A549 (cell line): ENCODE measurements around the gene ZFHX3. TPM values are rescaled to one million over a fixed set of nuclear protein-coding genes. Genes with fewer than 3 reads are reported as not detected.

Experiments
- ATAC-seq, 2 experiments: fragments of 200-7000 bp in 1 of 2; fragments of >200 bp in 1 of 2; cut with Nextera tagmentation in 1 of 2; cut with Tn5 transposase in 1 of 2; 3 replicates each; pipeline versions ENCODE4 v1.8.0 to v1.9.1; 2018 to 2020; ENCODE audit warnings: mild to moderate bottlenecking in 1 of 2, moderate library complexity in 1 of 2
- CTCF ChIA-PET: fragments of 300-600 bp; sonication (Branson Sonifier 250); formaldehyde crosslinking; extraction: SDS; loops from one replicate; lab custom pipeline; 2021; ENCODE audit warnings: antibody characterized with exemption, inconsistent platforms; lab: Yijun Ruan, JAX
- POLR2A ChIA-PET: fragments of 350-600 bp; formaldehyde crosslinking; extraction: SDS; loops from one replicate; lab custom pipeline; 2021; ENCODE audit warnings: antibody characterized with exemption, inconsistent platforms; lab: Yijun Ruan, JAX
- DNase-seq, 2 experiments: peaks; one replicate each; pipeline versions ENCODE4 v3.0.0 to v3.0.0-alpha.2; 2011 to 2016; ENCODE audit warnings: low read depth in 1 of 2, low spot score in 1 of 2
- FAIRE-seq: peaks from 2 replicates; lab custom pipeline; 2011; peaks lifted over from hg19 to GRCh38; lab: Jason Lieb, UNC
- H3K27ac ChIP-seq, 2 experiments: fragments of >200 bp; sonication (Bioruptor Twin); formaldehyde crosslinking; 3 replicates each; pipeline ENCODE4 v1.5.1; 2016 to 2017
- H3K4me1 ChIP-seq: fragments of >200 bp; sonication (Bioruptor Twin); formaldehyde crosslinking; 3 replicates; pipeline ENCODE4 v1.6.1; 2016
- H3K4me2 ChIP-seq: fragments of >200 bp; sonication (Bioruptor Twin); formaldehyde crosslinking; 3 replicates; pipeline ENCODE4 v1.6.1; 2016
- H3K4me3 ChIP-seq: fragments of >200 bp; sonication (Bioruptor Twin); formaldehyde crosslinking; 3 replicates; pipeline ENCODE4 v1.5.1; 2016
- H3K9me3 ChIP-seq: fragments of >200 bp; sonication (Bioruptor Twin); formaldehyde crosslinking; 3 replicates; pipeline ENCODE4 v1.6.1; 2016
- BHLHE40 ChIP-seq: IDR thresholded peaks from 2 replicates; pipeline ENCODE4 v1.6.1; 2012; ENCODE audit warnings: low read depth, low read length, inconsistent platforms
- CBX2 ChIP-seq: fragments of 200-600 bp; sonication (generic); IDR thresholded peaks from 2 replicates; pipeline ENCODE4 v1.6.1; 2016; ENCODE audit warnings: low read depth, mild to moderate bottlenecking, borderline replicate concordance
- CHD4 ChIP-seq: fragments of 200-600 bp; sonication (generic); IDR thresholded peaks from 2 replicates; pipeline ENCODE4 v1.6.1; 2016; ENCODE audit warnings: antibody characterized with exemption, mild to moderate bottlenecking, borderline replicate concordance
- EP300 ChIP-seq, 2 experiments: fragments of >200 bp; sonication (Bioruptor Twin); formaldehyde crosslinking; IDR thresholded peaks; 2 replicates in 1 of 2; 3 replicates in 1 of 2; pipeline ENCODE4 v1.6.1; 2016 to 2017
- ESRRA ChIP-seq: fragments of 150-350 bp; IDR thresholded peaks from 2 replicates; pipeline ENCODE4 v1.6.1; 2014; ENCODE audit warnings: mild to moderate bottlenecking, low read length, borderline replicate concordance
- FOSB ChIP-seq: fragments of 250-450 bp; sonication (Bioruptor Pico); IDR thresholded peaks from 2 replicates; pipeline ENCODE4 v1.5.0; 2020; ENCODE audit warnings: mild to moderate bottlenecking, moderate library complexity
- GATA3 ChIP-seq: IDR thresholded peaks from 2 replicates; pipeline ENCODE4 v1.6.1; 2012; ENCODE audit warnings: borderline replicate concordance
- HEYL ChIP-seq: fragments of 250-450 bp; sonication (Bioruptor Pico); IDR thresholded peaks from 2 replicates; pipeline ENCODE4 v1.8.0; 2021; ENCODE audit warnings: mild to moderate bottlenecking, moderate library complexity
- HOXB13 ChIP-seq: fragments of 250-450 bp; sonication (Bioruptor Pico); IDR thresholded peaks from 2 replicates; pipeline ENCODE4 v1.5.0; 2020; ENCODE audit warnings: low read depth, mild to moderate bottlenecking, moderate library complexity
- JUN ChIP-seq, 2 experiments: fragments of >200 bp; sonication (Bioruptor Twin); formaldehyde crosslinking; IDR thresholded peaks; 2 replicates in 1 of 2; 3 replicates in 1 of 2; pipeline ENCODE4 v1.6.1; 2016 to 2017
- KDM1A ChIP-seq: fragments of 200-600 bp; sonication (generic); IDR thresholded peaks from 2 replicates; pipeline ENCODE4 v1.6.1; 2016; ENCODE audit warnings: low read depth, mild to moderate bottlenecking
- MAZ ChIP-seq: fragments of 150-350 bp; IDR thresholded peaks from 2 replicates; pipeline ENCODE4 v1.6.1; 2014; ENCODE audit warnings: antibody characterized with exemption, low read depth, low read length, borderline replicate concordance
- MYC ChIP-seq: IDR thresholded peaks from 2 replicates; pipeline ENCODE4 v1.6.1; 2012; ENCODE audit warnings: mild to moderate bottlenecking, inconsistent platforms, low read length, improper control_type of control experiment, borderline replicate concordance
- PHF8 ChIP-seq: fragments of 200-600 bp; sonication (generic); IDR thresholded peaks from 2 replicates; pipeline ENCODE4 v1.6.1; 2016; ENCODE audit warnings: low read depth, mild to moderate bottlenecking, antibody characterized with exemption, moderate library complexity, borderline replicate concordance
- POLR2AphosphoS2 ChIP-seq: conservative IDR thresholded peaks from 2 replicates; pipeline ENCODE4 v1.6.1; 2012; ENCODE audit warnings: low read length, improper control_type of control experiment, inconsistent platforms
- RNF2 ChIP-seq: fragments of 200-600 bp; sonication (generic); IDR thresholded peaks from 2 replicates; pipeline ENCODE4 v1.6.1; 2016; ENCODE audit warnings: low read depth, mild to moderate bottlenecking, antibody characterized with exemption, moderate library complexity, borderline replicate concordance
- SMC3 ChIP-seq: fragments of >200 bp; sonication (Bioruptor Twin); formaldehyde crosslinking; IDR thresholded peaks from 3 replicates; pipeline ENCODE4 v1.6.1; 2018; ENCODE audit warnings: inconsistent platforms
- SREBF2 ChIP-seq: fragments of 450-650 bp; IDR thresholded peaks from 2 replicates; pipeline ENCODE4 v1.6.1; 2014; ENCODE audit warnings: mild to moderate bottlenecking, moderate library complexity
- ZC3H11A ChIP-seq: fragments of 450-650 bp; IDR thresholded peaks from 2 replicates; pipeline ENCODE4 v1.6.1; 2014; ENCODE audit warnings: antibody characterized with exemption, mild to moderate bottlenecking
- ZNF302 ChIP-seq: fragments of 250-450 bp; sonication (Bioruptor Pico); IDR thresholded peaks from 2 replicates; pipeline ENCODE4 v1.9.0; 2021; ENCODE audit warnings: inconsistent platforms, mild to moderate bottlenecking, moderate library complexity
- WGBS: methylation state at CpG from one replicate; pipeline ENCODE4 v1.1.6; 2017; ENCODE audit errors: missing lambda C conversion rate; 5-methylcytosine and 5-hydroxymethylcytosine counted together
- polyA plus RNA-seq, 4 experiments: library from polyadenylated mRNA; depleted of rRNA in 3 of 4; stranded (reverse); fragments of >200 nt; fragmentation: RNase III in 1 of 4; extraction: RNeasy Plus Mini Kit Qiagen cat#74134 plus additional on column Dnase treatment in 1 of 4; gene quantifications; 2 replicates in 3 of 4; 3 replicates in 1 of 4; pipeline ENCODE4 v1.2.3, GENCODE V29; 2011 to 2017
- TF ChIP-seq, protein P1 (sequence below): fragments of >200 bp; sonication (Bioruptor Twin); formaldehyde crosslinking; IDR thresholded peaks from 3 replicates; pipeline ENCODE4 v1.6.1; 2016
- TF ChIP-seq, protein P2 (sequence below): IDR thresholded peaks from 2 replicates; pipeline ENCODE4 v1.6.1; 2012
- TF ChIP-seq, protein P3 (sequence below): fragments of 200-600 bp; sonication (generic); IDR thresholded peaks from 2 replicates; pipeline ENCODE4 v1.6.1; 2016; ENCODE audit warnings: antibody characterized with exemption, mild to moderate bottlenecking, moderate library complexity
- TF ChIP-seq, protein P4 (sequence below): IDR thresholded peaks from 2 replicates; pipeline ENCODE4 v1.6.1; 2012; ENCODE audit warnings: low read depth, borderline replicate concordance

ZFHX3 gene
- polyA plus RNA-seq, 2 of the 4 experiments (the other 2 are of a cell fraction): 3.9 to 6.5 TPM

DNA sequence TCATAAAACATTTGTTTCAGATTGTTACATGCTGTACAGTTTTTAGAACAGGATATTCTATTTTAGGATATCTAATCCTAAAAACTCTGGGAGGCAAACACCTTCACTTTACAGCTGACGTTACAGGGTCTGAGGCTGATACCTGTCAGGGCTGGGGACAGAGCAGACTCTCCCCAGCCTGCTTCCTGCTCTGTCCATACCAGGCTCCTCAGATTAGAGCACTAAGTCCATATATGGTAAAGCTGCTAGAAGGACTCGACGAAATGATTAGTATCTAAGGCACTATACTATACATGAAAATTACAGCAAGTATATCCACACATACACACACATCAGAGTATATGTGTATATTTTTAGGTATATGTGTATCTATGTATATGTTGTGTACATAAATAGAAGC is 125.2 kb downstream of the ZFHX3 start:
- no peaks in the 10 kb centered on the region for H3K9me3 ChIP-seq
- TF ChIP-seq JUN (IDR thresholded peaks at IDR 0.05): no peak
- no peak for TF ChIP-seq KDM1A
- no peak for TF ChIP-seq MAZ
- no peak for TF ChIP-seq HOXB13 (CRISPR knock-in tag)
- no peak for TF ChIP-seq SREBF2
- TF ChIP-seq FOSB: no peak
- no peak for TF ChIP-seq PHF8
- TF ChIP-seq CHD4: no peak
- no peak for TF ChIP-seq CBX2
- no peak for TF ChIP-seq EP300 (IDR thresholded peaks at IDR 0.05)
- no peak for TF ChIP-seq ZNF302 (CRISPR knock-in tag)
- no peak for TF ChIP-seq ESRRA
- TF ChIP-seq, protein P1, sequence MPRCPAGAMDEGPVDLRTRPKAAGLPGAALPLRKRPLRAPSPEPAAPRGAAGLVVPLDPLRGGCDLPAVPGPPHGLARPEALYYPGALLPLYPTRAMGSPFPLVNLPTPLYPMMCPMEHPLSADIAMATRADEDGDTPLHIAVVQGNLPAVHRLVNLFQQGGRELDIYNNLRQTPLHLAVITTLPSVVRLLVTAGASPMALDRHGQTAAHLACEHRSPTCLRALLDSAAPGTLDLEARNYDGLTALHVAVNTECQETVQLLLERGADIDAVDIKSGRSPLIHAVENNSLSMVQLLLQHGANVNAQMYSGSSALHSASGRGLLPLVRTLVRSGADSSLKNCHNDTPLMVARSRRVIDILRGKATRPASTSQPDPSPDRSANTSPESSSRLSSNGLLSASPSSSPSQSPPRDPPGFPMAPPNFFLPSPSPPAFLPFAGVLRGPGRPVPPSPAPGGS: no peak
- no peak for TF ChIP-seq HEYL (CRISPR knock-in tag)
- no peak for TF ChIP-seq GATA3
- TF ChIP-seq, protein P2, sequence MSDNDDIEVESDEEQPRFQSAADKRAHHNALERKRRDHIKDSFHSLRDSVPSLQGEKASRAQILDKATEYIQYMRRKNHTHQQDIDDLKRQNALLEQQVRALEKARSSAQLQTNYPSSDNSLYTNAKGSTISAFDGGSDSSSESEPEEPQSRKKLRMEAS: no peak
- no peak for TF ChIP-seq BHLHE40
- TF ChIP-seq, all 56 proteins: peak for 0
- peaks cover 15% of the 10 kb centered on the region for H3K4me1 ChIP-seq
- POLR2A ChIA-PET: no interaction called here
- CTCF ChIA-PET: interaction anchor here (0.7 to 1.7 kb wide), 4 partner anchors 9 to 1294 kb away, joined by 3 to 4 read pairs (median 4); no protein-coding TSS in a partner anchor
- FAIRE-seq: no peak
- H3K4me2 ChIP-seq: no peak overlapping the region
- no peak for DNase-seq
- no peak overlapping the region for H3K27ac ChIP-seq
- 89% methylated on average over 3 of the region's 3 CpGs for WGBS
- ATAC-seq: no peak
- no peak overlapping the region for H3K4me3 ChIP-seq

DNA sequence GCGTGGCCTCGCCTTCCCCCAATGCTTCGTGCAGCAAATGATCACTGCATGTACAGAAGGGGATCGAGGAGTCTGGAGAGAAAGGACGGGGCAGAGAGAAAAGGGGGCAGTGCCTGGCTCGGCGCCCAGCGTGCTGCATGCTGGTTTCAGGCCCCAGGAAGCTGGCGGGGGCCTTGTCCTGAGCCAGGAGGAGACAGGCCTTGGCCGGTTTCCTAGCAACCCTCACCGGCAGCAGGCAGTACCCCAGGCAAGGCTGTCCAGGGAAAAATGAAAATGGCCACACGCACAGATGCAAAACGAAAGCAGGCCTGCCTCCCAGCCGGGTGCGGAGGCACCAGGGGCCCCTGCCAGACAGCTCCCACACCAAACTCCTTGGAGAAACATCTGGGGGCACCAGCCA is 126.3 kb downstream of the ZFHX3 start:
- H3K4me1 ChIP-seq: peaks cover 4% of the 10 kb centered on the region
- H3K4me3 ChIP-seq: no peak overlapping the region
- no peak overlapping the region for H3K27ac ChIP-seq
- TF ChIP-seq POLR2AphosphoS2 (no peak), HEYL (CRISPR knock-in tag) (no peak), ZC3H11A (no peak), MAZ (no peak)
- TF ChIP-seq, protein P3, sequence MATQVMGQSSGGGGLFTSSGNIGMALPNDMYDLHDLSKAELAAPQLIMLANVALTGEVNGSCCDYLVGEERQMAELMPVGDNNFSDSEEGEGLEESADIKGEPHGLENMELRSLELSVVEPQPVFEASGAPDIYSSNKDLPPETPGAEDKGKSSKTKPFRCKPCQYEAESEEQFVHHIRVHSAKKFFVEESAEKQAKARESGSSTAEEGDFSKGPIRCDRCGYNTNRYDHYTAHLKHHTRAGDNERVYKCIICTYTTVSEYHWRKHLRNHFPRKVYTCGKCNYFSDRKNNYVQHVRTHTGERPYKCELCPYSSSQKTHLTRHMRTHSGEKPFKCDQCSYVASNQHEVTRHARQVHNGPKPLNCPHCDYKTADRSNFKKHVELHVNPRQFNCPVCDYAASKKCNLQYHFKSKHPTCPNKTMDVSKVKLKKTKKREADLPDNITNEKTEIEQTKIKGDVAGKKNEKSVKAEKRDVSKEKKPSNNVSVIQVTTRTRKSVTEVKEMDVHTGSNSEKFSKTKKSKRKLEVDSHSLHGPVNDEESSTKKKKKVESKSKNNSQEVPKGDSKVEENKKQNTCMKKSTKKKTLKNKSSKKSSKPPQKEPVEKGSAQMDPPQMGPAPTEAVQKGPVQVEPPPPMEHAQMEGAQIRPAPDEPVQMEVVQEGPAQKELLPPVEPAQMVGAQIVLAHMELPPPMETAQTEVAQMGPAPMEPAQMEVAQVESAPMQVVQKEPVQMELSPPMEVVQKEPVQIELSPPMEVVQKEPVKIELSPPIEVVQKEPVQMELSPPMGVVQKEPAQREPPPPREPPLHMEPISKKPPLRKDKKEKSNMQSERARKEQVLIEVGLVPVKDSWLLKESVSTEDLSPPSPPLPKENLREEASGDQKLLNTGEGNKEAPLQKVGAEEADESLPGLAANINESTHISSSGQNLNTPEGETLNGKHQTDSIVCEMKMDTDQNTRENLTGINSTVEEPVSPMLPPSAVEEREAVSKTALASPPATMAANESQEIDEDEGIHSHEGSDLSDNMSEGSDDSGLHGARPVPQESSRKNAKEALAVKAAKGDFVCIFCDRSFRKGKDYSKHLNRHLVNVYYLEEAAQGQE: no peak
- WGBS: 95% methylated on average over 14 of the region's 15 CpGs
- POLR2A ChIA-PET: no interaction called here
- no peak for ATAC-seq
- H3K9me3 ChIP-seq: no peaks in the 10 kb centered on the region
- no peak for FAIRE-seq
- CTCF ChIA-PET: no interaction called here
- no peak overlapping the region for H3K4me2 ChIP-seq
- DNase-seq: no peak

DNA sequence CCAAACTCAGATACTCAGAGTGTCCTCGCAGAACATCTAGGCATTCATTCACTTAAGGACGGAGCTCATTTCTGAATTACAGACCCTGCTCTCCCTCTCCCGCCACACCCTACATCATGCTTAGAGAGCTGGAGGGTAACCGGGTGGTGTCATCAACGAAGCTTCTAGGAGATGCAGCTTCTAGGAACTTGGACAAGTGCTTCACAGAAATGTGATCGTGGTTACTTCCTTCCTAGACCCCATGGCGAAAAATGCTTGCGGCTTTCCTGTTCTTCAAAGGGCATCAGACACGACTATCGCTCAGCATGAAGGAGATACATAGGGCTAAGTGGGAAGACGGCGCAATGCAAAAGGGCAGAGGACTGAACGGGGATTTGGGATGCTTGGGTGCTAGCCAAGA is 126.8 kb downstream of the ZFHX3 start:
- ChIA-PET CTCF (interaction anchor here (1.1 to 2.2 kb wide), 3 partner anchors 18 to 89 kb away, joined by 3 to 9 read pairs (median 4); no protein-coding TSS in a partner anchor), POLR2A (no interaction called here)
- FAIRE-seq (no peak), ATAC-seq (no peak), DNase-seq (no peak)
- H3K9me3 ChIP-seq: no peaks in the 10 kb centered on the region
- H3K4me1 ChIP-seq: peaks cover under 1% of the 10 kb centered on the region; the same call in 1 of the 3 replicates
- H3K4me2 ChIP-seq: no peak overlapping the region
- WGBS: 92% methylated on average over 13 of the region's 13 CpGs
- no peak overlapping the region for H3K4me3 ChIP-seq
- TF ChIP-seq, protein P4, sequence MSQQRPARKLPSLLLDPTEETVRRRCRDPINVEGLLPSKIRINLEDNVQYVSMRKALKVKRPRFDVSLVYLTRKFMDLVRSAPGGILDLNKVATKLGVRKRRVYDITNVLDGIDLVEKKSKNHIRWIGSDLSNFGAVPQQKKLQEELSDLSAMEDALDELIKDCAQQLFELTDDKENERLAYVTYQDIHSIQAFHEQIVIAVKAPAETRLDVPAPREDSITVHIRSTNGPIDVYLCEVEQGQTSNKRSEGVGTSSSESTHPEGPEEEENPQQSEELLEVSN: no peak
- TF ChIP-seq RNF2 (no peak), SMC3 (no peak), MYC (no peak)
- TF ChIP-seq, protein P1: no peak
- no peak overlapping the region for H3K27ac ChIP-seq
